ENCODE data around the gene KIAA1210.

DNA sequence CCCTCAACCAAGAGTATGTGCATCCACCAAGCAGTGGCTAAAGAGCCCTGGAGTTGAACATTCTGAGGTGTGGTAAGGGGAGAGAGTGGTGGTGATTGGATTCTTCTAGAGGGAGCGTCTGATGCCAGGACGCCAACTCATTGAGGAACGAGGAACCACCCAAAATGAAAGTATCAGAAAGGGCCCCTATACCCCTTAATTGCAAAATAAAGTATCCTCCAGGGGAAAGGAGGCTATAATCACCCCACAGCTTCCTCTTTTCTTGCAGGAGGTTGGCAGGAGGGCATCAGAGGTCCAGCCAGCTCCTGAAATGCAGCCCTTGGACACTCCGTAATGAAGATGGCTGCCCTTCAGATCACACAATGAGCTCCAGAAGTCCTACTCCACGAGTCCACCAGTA, 5.3 kb upstream of the KIAA1210 start:
- TF ChIP-seq SIN3A (IDR thresholded peaks at IDR 0.05; ENCODE audit: low read depth, low read length) (no peak), RAD21 (IDR thresholded peaks at IDR 0.05; ENCODE audit: insufficient read depth, low read depth, low read length) (no peak), JUNB (IDR thresholded peaks at IDR 0.05) (no peak), ETV6 (conservative IDR thresholded peaks at IDR 0.05 in 1 of 2, IDR thresholded peaks at IDR 0.05 in 1 of 2; ENCODE audit: borderline replicate concordance in 1 of 2, low read depth in 1 of 2) (no peak), BRCA1 (IDR thresholded peaks at IDR 0.05; ENCODE audit: low read depth, low read length) (no peak)
- TF ChIP-seq, protein P1, sequence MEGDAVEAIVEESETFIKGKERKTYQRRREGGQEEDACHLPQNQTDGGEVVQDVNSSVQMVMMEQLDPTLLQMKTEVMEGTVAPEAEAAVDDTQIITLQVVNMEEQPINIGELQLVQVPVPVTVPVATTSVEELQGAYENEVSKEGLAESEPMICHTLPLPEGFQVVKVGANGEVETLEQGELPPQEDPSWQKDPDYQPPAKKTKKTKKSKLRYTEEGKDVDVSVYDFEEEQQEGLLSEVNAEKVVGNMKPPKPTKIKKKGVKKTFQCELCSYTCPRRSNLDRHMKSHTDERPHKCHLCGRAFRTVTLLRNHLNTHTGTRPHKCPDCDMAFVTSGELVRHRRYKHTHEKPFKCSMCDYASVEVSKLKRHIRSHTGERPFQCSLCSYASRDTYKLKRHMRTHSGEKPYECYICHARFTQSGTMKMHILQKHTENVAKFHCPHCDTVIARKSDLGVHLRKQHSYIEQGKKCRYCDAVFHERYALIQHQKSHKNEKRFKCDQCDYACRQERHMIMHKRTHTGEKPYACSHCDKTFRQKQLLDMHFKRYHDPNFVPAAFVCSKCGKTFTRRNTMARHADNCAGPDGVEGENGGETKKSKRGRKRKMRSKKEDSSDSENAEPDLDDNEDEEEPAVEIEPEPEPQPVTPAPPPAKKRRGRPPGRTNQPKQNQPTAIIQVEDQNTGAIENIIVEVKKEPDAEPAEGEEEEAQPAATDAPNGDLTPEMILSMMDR (IDR thresholded peaks at IDR 0.05 in 2 of 3, conservative IDR thresholded peaks at IDR 0.05 in 1 of 3; ENCODE audit: control insufficient read depth in 2 of 3, extremely low read depth in 1 of 3, insufficient read depth in 1 of 3, low read depth in 3 of 3, low read length in 3 of 3), result no peak
